A549 (cell line): ENCODE results near the gene ZFP69.

Experiments used
- CTCF ChIP-seq: fragments of >200 bp; sonication (Bioruptor Twin); formaldehyde crosslinking; IDR thresholded peaks from 3 replicates; pipeline ENCODE4 v1.5.1; 2016
- EP300 ChIP-seq, 2 experiments: fragments of >200 bp; sonication (Bioruptor Twin); formaldehyde crosslinking; IDR thresholded peaks; 2 replicates in 1 of 2; 3 replicates in 1 of 2; pipeline ENCODE4 v1.6.1; 2016 to 2017
- ESRRA ChIP-seq: fragments of 150-350 bp; IDR thresholded peaks from 2 replicates; pipeline ENCODE4 v1.6.1; 2014; ENCODE audit warnings: mild to moderate bottlenecking, low read length, borderline replicate concordance
- FOSL2 ChIP-seq, 2 experiments: fragments of 450-650 bp in 1 of 2; fragments of >200 bp in 1 of 2; sonication (Bioruptor Twin) in 1 of 2; formaldehyde crosslinking; IDR thresholded peaks; 2 replicates each; pipeline versions ENCODE4 v1.5.0 to v1.6.1; 2016 to 2020; ENCODE audit warnings: mild to moderate bottlenecking in 1 of 2, moderate library complexity in 1 of 2
- PHF8 ChIP-seq: fragments of 200-600 bp; sonication (generic); IDR thresholded peaks from 2 replicates; pipeline ENCODE4 v1.6.1; 2016; ENCODE audit warnings: low read depth, mild to moderate bottlenecking, antibody characterized with exemption, moderate library complexity, borderline replicate concordance
- POLR2A ChIP-seq: IDR thresholded peaks from 2 replicates; pipeline ENCODE4 v1.6.1; 2012; ENCODE audit warnings: mild to moderate bottlenecking, low read length
- POLR2AphosphoS2 ChIP-seq: conservative IDR thresholded peaks from 2 replicates; pipeline ENCODE4 v1.6.1; 2012; ENCODE audit warnings: low read length, improper control_type of control experiment, inconsistent platforms
- REST ChIP-seq: fragments of 200-600 bp; sonication (generic); IDR thresholded peaks from 2 replicates; pipeline ENCODE4 v1.6.1; 2016; ENCODE audit warnings: antibody characterized with exemption, mild to moderate bottlenecking, moderate library complexity
- USF2 ChIP-seq: fragments of 450-650 bp; IDR thresholded peaks from 2 replicates; pipeline ENCODE4 v1.6.1; 2014; ENCODE audit warnings: antibody characterized with exemption
- TF ChIP-seq, protein P1 (sequence below): IDR thresholded peaks from 2 replicates; pipeline ENCODE4 v1.6.1; 2012
- TF ChIP-seq, protein P2 (sequence below): IDR thresholded peaks from 2 replicates; pipeline ENCODE4 v1.6.1; 2012

- no peak for TF ChIP-seq POLR2A
- no peak for TF ChIP-seq CTCF
- TF ChIP-seq, protein P1, sequence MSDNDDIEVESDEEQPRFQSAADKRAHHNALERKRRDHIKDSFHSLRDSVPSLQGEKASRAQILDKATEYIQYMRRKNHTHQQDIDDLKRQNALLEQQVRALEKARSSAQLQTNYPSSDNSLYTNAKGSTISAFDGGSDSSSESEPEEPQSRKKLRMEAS: no peak
- no peak for TF ChIP-seq REST
- TF ChIP-seq USF2: no peak
- TF ChIP-seq, protein P2, sequence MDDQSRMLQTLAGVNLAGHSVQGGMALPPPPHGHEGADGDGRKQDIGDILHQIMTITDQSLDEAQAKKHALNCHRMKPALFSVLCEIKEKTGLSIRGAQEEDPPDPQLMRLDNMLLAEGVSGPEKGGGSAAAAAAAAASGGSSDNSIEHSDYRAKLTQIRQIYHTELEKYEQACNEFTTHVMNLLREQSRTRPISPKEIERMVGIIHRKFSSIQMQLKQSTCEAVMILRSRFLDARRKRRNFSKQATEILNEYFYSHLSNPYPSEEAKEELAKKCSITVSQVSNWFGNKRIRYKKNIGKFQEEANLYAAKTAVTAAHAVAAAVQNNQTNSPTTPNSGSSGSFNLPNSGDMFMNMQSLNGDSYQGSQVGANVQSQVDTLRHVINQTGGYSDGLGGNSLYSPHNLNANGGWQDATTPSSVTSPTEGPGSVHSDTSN: no peak
- TF ChIP-seq ESRRA: no peak
- no peak for TF ChIP-seq EP300 (IDR thresholded peaks at IDR 0.05)
- no peak for TF ChIP-seq FOSL2 (IDR thresholded peaks at IDR 0.05)
- no peak for TF ChIP-seq FOSL2 (CRISPR knock-in tag; IDR thresholded peaks at IDR 0.05)
- no peak for TF ChIP-seq PHF8
- no peak for TF ChIP-seq POLR2AphosphoS2
Observed at GRCh38 chr1:40534589-40534988, 57.5 kb downstream of the ZFP69 start.
